BJ (cell line): ENCODE measurements around the gene ARID1A. TPM values are rescaled to one million over a fixed set of nuclear protein-coding genes. Genes with fewer than 3 reads are reported as not detected.

Source experiments
- CTCF ChIA-PET: fragments of 350-600 bp; formaldehyde crosslinking; extraction: SDS; loops from one replicate; lab custom pipeline; 2021; ENCODE audit warnings: antibody characterized with exemption, inconsistent platforms; lab: Yijun Ruan, JAX
- POLR2A ChIA-PET: fragments of 300-600 bp; sonication (Branson Sonifier 250); formaldehyde crosslinking; extraction: SDS; loops from one replicate; lab custom pipeline; 2021; ENCODE audit warnings: antibody characterized with exemption; lab: Charles Lee
- DNase-seq: peaks from one replicate; pipeline ENCODE4 v3.0.0-alpha.2; 2011; ENCODE audit warnings: low read depth
- H3K27me3 ChIP-seq: 2 replicates; pipeline ENCODE4 v1.6.0; 2011; ENCODE audit warnings: low read length; ENCODE audit not compliant: control insufficient read depth, insufficient read depth
- H3K36me3 ChIP-seq: 2 replicates; pipeline ENCODE4 v1.5.1; 2011; ENCODE audit warnings: low read length; ENCODE audit not compliant: control insufficient read depth, insufficient read depth
- H3K4me3 ChIP-seq: 2 replicates; pipeline ENCODE4 v1.5.1; 2011; ENCODE audit warnings: low read depth, mild to moderate bottlenecking, control low read depth, low read length
- polyA plus RNA-seq: library from polyadenylated mRNA; depleted of rRNA; stranded (reverse); fragments of >200 nt; gene quantifications from 2 replicates; pipeline ENCODE4 v1.2.3, GENCODE V29; 2011
- TF ChIP-seq, protein P1 (sequence below): IDR thresholded peaks from 2 replicates; pipeline ENCODE4 v1.5.1; 2011; ENCODE audit warnings: low read depth, mild to moderate bottlenecking, control low read depth, inconsistent platforms, low read length, moderate library complexity; ENCODE audit not compliant: insufficient read depth

ARID1A gene
- polyA plus RNA-seq, 1 experiment: 16.0 TPM

- ChIA-PET POLR2A (no interaction called here), CTCF (interaction anchor here (0.9 to 5.4 kb wide), 2 partner anchors 86 to 99 kb away, joined by 3 to 47 read pairs; no protein-coding TSS in a partner anchor)
These were observed 5.2 kb upstream of the ARID1A start for GRCh38 chr1:26690576-26691031.

GRCh38 chr1:26692211-26692792 lies 3.5 kb upstream of the ARID1A start:
- TF ChIP-seq, protein P1, sequence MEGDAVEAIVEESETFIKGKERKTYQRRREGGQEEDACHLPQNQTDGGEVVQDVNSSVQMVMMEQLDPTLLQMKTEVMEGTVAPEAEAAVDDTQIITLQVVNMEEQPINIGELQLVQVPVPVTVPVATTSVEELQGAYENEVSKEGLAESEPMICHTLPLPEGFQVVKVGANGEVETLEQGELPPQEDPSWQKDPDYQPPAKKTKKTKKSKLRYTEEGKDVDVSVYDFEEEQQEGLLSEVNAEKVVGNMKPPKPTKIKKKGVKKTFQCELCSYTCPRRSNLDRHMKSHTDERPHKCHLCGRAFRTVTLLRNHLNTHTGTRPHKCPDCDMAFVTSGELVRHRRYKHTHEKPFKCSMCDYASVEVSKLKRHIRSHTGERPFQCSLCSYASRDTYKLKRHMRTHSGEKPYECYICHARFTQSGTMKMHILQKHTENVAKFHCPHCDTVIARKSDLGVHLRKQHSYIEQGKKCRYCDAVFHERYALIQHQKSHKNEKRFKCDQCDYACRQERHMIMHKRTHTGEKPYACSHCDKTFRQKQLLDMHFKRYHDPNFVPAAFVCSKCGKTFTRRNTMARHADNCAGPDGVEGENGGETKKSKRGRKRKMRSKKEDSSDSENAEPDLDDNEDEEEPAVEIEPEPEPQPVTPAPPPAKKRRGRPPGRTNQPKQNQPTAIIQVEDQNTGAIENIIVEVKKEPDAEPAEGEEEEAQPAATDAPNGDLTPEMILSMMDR: peak; percentile 40; the same call in 1 of the 2 replicates
- CTCF ChIA-PET: interaction anchor here (0.6 to 5.4 kb wide), 12 partner anchors 9 to 187 kb away, joined by 3 to 47 read pairs (median 4); no protein-coding TSS in a partner anchor
- Histone ChIP-seq H3K36me3 (no peaks in the 10 kb centered on the region), H3K27me3 (no peaks in the 10 kb centered on the region), H3K4me3 (peak overlapping the region; percentile 51)
- POLR2A ChIA-PET: interaction anchor here (0.5 to 1.2 kb wide), 4 partner anchors 13 to 96 kb away, joined by 3 to 5 read pairs (median 4); no protein-coding TSS in a partner anchor
- peak; percentile 69 for DNase-seq

More at GRCh38 chr1:26690576-26691031, 5.2 kb upstream of the ARID1A start:
- Histone ChIP-seq H3K36me3 (no peaks in the 10 kb centered on the region), H3K4me3 (no peak overlapping the region), H3K27me3 (no peaks in the 10 kb centered on the region)
- TF ChIP-seq, protein P1: no peak
- no peak for DNase-seq

- ChIA-PET CTCF (interaction anchor here (0.5 to 5.4 kb wide), 10 partner anchors 8 to 99 kb away, joined by 3 to 47 read pairs (median 5); no protein-coding TSS in a partner anchor), POLR2A (interaction anchor here (1.0 to 1.2 kb wide), 2 partner anchors 24 to 96 kb away, joined by 3 to 4 read pairs; no protein-coding TSS in a partner anchor)
- H3K27me3 ChIP-seq: no peaks in the 10 kb centered on the region
- TF ChIP-seq, protein P1: no peak
- H3K4me3 ChIP-seq: peak overlapping the region; percentile 51
- H3K36me3 ChIP-seq: no peaks in the 10 kb centered on the region
- peak; percentile 89 for DNase-seq
These were observed 2.9 kb upstream of the ARID1A start for GRCh38 chr1:26692793-26693490.

DNA sequence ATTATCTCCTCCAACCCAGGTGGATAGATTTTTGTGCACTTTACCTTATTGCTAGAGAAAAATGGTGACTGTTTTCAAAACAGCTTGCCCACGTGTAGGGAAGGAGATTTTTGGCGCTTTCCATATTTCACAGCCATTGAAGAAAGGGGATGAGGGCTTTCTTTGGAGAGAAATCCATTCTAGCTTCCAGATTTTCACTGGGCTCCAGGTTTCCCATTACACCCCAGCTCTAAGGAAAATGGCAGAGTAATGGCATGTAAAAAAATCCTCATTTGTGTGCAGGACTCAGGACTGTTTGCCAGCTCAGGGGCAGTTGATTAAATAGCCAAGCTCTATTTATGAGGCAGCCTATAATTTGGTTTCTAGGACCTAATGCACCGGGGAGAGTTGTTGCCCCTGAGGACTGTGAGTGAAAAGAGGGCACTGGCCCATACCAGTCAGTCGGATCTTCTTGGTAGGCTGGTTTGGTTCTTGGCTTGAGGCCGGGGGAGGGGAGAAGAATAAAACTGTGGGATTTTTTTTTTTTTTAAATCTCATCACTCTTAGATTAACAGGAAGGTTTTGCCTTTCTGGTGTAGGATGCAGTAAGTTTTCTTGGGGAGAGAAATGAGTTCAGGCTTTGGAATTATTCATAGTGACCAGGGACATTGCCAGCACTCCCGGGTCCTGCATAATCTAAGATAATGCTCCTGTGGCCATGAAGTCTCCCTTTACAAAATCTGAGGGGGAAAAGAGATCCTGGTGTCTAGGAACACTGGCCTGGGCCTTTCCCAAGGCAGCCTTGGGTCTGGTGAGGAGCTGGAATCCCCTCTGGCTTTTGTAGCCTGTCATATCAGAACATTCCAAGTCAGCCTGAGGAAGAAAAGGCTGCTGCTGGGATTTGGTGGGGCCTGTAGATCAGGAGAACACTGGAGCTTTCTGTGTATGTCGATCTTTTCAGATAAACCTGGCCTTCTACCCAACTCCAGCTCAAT lies 1.9 kb upstream of the ARID1A start:
- CTCF ChIA-PET: interaction anchor here (0.5 to 5.4 kb wide), 7 partner anchors 17 to 98 kb away, joined by 3 to 47 read pairs (median 6); no protein-coding TSS in a partner anchor
- Histone ChIP-seq H3K4me3 (peak overlapping the region; percentile 51), H3K27me3 (no peaks in the 10 kb centered on the region), H3K36me3 (no peaks in the 10 kb centered on the region)
- TF ChIP-seq, protein P1: no peak
- no peak for DNase-seq
- POLR2A ChIA-PET: interaction anchor here (1.2 kb wide), 1 partner anchor 23 kb away, joined by 3 read pairs; no protein-coding TSS in a partner anchor
